Hypothalamus (tissue), 51 donors: ENCODE measurements around the gene HCAR2.
"Not testable (repeated sequence)": the region's sequence is repeated elsewhere in the genome, so short reads cannot be mapped to it uniquely, and the experiment has no call there.

ENCODE experiments used
- DNase-seq, 51 donors: peaks; one replicate each; lab custom pipeline; 2025; lab: John Stamatoyannopoulos, UW

Gene HCAR2

GRCh38 chr12:122702890-122703611, at the start of gene HCAR2:
HCAR2 (minus strand) TSS chr12:122703357; CDS start chr12:122703283, 74 bp downstream.
- peak in 1 of 51 donors; percentile 1 for DNase-seq

DNA sequence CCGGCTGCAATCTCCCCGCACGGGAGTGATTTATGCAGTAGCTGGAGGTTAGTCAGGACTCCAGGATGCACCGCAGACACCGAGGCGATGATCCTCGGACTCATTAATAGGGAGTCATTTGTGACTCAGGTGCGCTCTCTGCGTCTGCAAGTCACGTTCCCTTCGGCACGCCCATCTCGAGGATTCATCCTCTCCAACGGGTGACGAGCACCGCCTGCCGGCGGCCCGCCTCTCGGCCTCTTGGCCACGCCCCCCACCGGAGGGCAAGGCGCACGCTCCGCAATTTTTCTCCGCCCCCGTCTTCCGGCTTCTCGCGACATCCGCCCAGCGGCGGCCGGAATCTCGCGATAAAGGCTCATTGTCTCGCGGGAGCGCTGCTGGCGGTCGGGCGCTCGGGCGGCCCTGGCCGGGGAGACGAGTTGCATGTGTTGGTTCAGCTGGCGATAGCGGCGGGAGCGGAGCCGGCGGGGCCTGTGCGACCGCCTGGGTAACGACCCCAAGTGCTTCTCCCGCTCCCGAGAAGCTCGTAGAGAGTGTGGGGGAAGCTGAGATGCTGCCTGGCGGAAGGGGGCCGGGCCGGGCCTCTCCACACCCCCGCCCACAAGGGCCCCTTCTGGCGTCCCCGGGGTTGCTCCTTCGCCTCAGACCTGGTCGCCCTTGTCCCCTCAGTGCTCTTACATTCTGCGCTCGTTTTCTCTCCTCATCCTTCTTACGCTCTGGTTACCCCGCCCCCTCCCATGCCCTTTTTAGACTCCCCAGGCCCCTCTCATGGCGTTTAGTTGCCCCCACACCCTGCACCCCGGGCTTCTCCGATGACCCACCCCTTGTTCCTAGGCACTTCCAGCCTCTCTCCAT, 49.5 kb upstream of the HCAR2 start, which contains the start of gene DENR:
TSS of gene DENR (plus strand) at position 361 of the 855 bp plus-strand sequence. CDS start 878 bp downstream, outside the sequence.
- peak; percentile 53 to 98 (median 94) for DNase-seq

DNA sequence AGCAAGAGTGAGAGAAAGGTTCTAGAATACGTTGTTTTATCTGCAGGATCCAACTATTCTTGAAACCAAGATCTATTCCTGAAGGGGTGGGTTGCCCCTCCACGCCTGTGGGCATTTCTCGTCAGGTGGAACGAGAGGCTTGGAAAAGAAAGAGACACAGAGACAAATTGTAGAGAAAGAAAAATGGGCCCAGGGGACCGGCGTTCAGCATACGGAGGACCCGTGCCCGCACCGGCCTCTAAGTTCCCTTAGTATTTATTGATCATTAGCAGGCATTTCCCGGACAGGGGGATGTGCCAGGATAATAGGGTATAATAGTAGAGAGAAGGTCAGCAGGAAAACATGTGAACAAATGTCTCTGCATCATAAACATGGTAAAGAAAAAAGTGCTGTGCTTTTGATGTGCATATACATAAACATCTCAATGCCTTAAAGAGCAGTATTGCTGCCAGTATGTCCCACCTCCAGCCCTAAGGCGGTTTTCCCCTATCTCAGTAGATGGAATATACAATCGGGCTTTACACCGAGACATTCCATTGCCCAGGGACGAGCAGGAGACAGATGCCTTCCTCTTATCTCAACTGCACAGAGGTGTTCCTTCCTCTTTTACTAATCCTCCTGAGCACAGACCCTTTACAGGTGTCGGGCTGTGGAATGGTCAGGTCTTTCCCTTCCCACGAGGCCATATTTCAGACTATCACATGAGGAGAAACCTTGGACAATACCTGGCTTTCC, 47.8 kb upstream of the HCAR2 start:
- not testable (repeated sequence) for DNase-seq

GRCh38 chr12:122749569-122750332, 46.6 kb upstream of the HCAR2 start:
- no peak for DNase-seq

DNA sequence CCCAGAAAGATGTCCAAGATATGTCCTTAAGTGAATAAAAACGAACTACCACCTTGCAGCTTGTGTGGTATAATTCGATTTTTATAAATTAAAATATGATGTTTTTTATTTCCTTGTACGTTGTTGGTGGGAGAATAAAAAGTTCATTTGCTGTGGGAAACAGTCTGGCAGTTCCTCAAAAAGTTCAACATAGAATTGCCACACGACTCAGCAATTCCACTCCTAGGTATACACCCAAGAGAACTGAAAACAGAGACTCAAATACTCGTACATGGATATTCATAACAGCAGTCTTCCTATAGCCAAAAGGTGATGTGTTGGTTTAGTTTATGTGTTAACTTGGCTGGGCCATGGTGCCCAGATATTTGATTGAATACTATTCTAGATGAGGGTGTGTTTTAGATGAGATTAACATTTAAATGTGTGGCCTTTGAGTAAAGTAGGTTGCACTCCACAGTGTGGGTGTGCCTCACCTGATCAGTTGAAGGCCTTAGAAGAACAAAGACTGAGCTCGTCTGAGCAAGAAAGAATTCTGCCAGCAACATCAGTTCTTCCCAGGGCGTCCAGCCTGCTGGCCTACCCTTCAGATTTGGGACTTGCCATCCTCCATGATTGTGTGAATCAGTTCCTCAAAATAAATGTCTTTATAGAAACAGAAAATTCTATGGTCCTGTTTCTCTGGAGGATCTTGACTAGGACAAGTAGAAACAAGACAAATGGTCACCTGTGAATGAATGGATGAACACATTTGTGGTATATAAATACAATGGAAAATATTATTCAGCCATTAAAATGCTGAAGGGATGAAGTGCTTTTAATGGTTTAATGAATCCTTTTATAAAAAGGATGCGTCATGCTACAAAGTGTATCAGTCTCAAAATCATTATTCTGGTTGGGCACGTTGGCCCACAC, 44.3 kb upstream of the HCAR2 start:
- DNase-seq: no peak

DNA sequence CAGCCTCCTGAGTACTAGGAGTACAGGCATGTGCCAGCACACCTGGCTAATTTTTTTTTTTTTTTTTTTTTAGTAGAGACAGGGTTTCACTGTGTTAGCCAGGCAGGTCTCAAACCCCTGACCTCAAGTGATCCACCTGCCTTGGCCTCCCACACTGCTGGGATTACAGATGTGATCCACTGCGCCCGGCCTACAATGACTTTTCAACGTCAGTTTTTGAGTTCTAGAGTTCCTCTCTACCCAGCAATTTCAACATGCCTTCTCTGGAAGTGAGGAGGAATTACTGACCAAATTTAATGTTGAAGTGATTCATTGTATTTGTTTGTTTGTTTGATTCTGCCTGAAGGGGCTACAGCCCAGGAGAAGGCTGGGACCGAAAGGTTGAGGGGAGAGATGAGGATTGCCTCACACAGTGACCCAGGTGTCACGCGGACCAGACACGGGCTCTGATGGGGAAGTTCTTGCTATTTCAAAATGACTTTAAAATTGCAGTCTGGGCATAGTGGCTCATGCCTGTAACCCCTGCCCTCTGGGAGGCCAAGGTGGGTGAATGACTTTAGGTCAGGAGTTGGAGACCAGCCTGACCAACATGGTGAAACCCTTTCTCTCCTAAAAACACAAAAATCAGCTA, 40.9 kb upstream of the HCAR2 start:
- peak in 2 of 51 donors; percentile 3 to 16 for DNase-seq

GRCh38 chr12:122740351-122740750, 37.2 kb upstream of the HCAR2 start:
- DNase-seq: no peak

GRCh38 chr12:122738571-122738970, 35.4 kb upstream of the HCAR2 start:
- no peak for DNase-seq

- no peak for DNase-seq
Measured at GRCh38 chr12:122732611-122733010, 29.5 kb upstream of the HCAR2 start.

- DNase-seq: no peak
Measured at GRCh38 chr12:122732170-122732569, 29.0 kb upstream of the HCAR2 start.

DNA sequence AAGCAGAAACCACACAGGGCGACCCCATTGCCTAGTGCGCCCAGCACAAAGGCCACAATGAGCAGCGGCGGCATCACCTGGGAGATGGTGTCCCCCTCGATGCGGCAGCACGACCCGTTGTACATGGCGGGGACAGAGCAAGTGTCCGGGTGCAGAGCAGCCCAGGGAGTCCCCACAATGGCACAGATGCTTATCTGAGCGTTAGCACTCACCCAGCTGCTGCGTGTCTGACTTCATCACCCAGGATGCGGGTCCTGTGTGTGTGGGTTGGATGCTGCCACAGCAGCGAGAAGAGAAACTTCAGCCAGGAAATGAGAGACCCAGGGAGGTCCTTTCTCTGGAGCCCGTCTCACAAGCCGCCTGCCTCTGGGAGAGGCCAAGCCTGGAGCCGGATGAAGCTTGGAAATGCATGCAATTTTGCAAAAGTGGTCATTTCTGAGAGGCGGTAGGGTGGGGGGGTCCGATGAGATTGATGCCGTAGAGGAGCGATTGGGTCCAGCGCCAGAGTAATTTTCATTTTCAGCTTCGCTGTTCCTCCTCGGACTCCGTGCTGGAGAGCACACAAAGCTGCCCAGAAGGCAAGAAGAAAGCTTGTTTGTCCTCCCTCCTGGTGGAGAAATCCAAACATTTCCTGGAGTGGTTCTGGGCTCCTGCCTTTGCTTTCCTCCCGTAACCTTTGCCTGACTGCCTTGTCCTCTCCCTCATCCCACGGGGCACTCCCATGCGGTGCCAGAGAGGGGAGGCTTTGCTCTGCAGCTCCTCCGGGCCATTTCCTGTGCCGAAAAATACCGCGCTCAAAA, 27.3 kb upstream of the HCAR2 start, which contains the start of gene HCAR1:
TSS of gene HCAR1 (minus strand) at position 630 of the 800 bp plus-strand sequence. CDS start at position 125, 505 bp downstream.
- DNase-seq: no peak

DNA sequence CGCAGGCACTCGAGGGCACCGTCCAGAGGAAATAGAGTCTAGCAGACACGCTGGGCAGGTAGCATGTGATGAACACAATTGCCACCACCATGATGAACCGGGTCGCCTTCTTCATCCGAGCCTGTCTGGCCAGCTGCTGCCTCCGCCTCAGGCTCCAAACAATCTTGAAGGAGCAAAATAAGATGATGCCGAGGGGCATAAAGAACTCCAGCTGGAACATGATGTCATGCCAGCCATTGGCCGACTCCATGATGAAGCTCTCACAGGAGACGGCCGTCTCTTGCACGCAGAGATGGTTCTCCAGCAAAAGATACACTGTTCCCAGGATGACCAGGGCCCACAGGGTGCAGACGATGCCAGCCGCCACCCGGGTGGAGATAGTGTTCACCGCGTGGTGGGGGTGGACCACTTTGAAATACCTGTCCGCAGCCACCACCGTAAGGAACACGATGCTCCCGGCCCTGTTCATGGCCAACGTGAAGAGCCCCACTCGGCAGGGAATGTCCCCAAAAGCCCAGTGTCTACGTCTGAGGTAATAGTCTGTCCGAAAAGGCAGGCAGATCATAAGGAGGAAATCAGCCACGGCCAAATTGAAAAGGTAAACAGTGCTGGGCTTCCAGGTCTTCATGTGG, 26.5 kb upstream of the HCAR2 start:
- DNase-seq: no peak

- DNase-seq: peak in 1 of 51 donors; percentile 14
Measured at GRCh38 chr12:122726080-122726558, 23.0 kb upstream of the HCAR2 start.

GRCh38 chr12:122725452-122726079, 22.4 kb upstream of the HCAR2 start:
- no peak for DNase-seq

DNA sequence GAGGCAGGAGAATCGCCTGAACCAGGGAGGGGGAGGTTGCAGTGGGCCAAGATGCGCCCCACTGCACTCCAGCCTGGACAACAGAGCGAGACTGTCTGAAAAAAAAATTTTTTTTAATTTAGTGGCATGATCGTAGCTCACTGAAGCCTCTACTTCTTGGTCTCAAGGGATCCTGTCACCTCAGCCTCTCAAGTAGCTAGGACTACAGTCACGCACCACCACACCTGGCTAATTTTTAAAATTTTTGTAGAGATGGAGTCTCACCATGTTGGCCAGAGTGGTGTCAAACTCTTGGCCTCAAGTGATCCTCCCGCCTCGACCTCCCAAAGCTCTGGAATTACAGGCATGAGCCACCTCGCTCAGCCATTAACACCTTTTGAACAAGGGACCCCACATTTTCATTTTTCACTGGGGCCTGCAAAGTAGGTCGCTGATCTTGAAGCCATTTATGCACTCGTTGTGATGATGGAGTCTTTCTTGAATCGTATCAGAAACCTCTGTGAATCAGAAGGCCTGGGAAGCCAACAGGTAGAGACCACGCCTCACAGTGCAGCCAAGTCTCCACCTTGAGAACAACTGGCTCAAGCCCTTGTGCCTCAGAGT, 21.6 kb upstream of the HCAR2 start:
- DNase-seq: no peak

- no peak for DNase-seq
Measured at GRCh38 chr12:122722387-122722786, 19.2 kb upstream of the HCAR2 start.
